Pulmonary artery endothelial cell (primary cell): ENCODE results near the gene SVIL. TPM values are rescaled to one million over a fixed set of nuclear protein-coding genes. Genes with fewer than 3 reads are reported as not detected.
"Not testable (repeated sequence)": the region's sequence is repeated elsewhere in the genome, so short reads cannot be mapped to it uniquely, and the experiment has no call there.

ENCODE experiments used
- DNase-seq: peaks from one replicate; pipeline ENCODE4 v3.0.0-alpha.2; 2011; ENCODE audit warnings: low read depth, low spot score
- total RNA-seq: library from RNA; depleted of rRNA; stranded (reverse); fragments of >200 nt; gene quantifications from 2 replicates; pipeline ENCODE4 v1.2.3, GENCODE V29; 2014

SVIL gene
- total RNA-seq, 1 donor from 2014 or later, result 67.4 TPM

DNA sequence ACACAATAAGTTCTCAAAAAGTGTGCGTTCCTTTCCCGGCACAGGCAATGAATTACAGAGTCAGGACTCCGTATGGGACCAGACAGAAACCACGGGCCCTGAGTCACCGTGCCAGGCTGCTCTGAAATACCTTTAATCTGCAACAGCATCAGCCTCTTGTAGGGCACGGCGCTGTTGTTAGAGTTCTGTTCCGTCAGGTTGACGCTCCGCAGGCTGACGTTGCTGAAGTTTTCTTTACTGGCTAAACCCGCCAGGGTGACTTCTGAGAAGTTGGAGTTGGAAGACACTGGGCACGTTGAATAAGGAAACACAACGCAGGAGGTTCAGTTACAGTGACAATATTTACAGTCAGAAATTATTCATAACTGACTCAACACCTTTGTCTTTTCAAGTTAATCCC is 146.3 kb downstream of the SVIL start:
- DNase-seq, result not testable (repeated sequence)

DNA sequence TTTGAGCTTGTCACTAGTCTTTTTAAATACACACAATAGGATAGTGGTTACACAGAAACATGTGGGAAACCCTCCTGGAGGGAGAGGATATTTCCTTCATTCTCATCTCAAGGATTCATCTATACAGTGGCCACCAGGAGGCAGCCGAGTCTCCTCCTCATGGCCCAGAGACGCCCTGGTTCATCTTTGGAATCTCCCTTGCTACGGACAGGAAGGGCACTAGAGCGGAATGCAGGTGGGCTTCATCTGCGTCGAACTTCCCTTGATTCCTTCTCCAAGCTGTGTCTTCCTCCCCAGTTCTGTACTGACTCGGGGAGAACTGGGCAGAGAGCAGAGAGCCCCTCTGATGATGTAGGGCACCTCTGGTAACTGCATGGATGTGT is 146.9 kb downstream of the SVIL start:
- DNase-seq, result not testable (repeated sequence)

DNA sequence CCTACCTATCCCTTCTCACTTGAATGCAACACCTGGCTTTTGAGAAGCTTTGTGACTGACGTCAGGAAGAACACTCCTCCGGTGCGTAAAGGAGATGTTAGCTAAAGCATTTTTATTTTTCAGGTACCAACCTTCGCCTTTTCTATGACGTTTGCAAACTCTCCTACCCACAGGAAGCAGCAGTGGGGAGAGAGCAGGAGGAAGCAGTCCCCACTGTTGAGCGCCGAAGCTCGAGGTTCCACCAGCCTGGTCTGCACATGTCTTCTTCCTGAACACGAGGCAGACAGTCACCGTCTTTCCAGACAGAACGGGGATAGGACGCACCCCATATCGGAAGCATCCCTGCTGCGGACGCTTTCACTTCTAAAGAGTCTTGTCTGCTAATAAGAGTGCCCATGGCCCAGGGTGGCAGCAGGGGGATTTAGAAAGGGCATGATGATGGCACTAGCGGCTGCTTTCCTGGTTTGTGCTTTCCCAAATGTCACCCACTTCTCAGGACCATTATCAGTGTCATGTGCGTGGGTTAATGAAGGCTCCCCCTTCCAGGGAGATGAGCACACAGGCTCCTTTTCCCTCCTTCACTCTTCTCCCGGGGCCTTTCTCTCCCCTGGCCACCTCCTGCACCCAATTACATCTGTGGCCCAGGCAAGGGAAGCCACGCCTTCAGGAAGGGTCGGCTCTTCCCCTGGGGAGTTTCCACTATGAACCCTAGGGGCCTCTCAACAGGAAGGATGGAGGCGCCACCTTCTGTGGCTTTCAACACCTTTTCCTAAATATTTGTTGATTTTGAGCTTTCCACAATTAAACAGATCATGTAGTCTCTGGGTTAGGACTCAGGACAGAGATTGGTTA is 147.5 kb downstream of the SVIL start:
- not testable (repeated sequence) for DNase-seq

DNA sequence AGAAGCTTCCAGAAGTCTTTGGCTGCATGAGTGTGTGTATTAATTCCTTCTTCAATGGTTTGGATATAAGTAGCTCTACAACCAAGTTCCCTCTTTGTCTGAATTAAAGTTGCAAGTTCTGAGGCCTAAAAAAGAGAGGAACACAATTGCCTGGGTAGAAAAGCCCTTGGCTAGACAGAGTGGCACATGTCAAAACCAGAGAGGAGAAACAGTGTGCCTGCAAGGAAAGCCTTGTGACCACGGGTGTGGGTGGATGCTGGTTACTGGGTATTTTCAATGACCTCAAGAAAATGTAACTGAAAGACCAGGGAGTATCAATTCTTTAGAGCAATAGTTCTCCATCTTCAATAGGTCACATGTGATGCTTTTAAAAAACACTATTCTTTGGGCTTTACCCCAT is 148.3 kb downstream of the SVIL start:
- no peak for DNase-seq

DNA sequence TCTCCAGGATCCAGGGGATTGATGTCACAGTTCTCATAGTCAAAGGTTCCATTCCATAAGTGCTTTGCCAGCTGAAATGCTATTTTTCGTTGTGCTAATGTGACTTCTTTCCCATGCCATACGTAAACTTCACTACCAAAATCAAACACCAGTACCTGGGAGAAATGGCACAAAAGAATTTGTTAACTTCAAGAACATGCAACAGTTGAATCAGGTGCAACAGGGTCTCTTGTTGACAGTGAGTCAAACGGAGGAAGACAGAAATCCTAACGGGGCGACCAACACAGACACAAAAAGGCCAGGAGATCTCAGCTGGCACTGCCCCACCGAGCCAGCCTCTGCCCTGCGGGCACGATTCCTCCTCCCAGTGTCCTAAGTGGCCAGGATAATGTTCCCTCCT is 150.1 kb downstream of the SVIL start:
- DNase-seq, result not testable (repeated sequence)

DNA sequence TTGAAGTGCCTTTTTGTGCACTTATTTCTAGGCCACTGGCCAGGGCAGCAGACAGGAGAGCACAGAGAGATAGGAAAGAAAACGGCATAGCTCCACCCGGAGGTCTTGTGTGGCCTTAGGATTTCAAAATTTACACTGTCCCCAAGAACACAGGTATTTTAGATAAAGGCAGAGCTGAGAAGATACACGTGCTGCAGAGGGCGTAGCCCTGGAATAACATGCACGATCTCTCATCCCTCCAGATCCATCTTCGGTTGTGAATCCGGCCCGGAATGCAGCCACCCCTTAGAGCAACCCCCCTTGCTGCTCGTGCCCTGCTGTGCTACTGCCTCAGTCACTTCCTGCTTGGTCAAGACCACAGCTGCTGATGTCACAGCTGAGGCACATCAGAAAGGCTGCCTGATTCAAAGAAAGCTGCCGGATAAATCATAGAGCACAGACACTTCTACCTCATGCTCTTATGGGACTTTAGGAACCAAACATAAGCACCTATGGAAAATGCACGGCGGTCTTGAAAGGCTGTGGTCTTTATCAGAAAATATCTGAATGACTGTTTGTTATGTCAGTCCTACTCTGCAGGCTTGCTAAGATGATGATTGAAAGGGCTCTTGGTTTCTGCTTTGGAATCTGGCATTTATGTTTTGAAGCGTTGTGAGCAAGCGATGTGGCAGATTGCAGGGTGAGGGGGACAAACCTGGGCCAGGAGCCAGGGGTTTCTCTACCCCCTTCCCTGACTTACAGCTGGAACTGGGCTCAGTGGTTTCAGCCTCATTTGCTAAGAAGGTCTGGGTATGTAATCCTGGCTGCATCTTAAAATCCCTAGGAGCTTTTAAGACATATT is 152.0 kb downstream of the SVIL start:
- no peak for DNase-seq

DNA sequence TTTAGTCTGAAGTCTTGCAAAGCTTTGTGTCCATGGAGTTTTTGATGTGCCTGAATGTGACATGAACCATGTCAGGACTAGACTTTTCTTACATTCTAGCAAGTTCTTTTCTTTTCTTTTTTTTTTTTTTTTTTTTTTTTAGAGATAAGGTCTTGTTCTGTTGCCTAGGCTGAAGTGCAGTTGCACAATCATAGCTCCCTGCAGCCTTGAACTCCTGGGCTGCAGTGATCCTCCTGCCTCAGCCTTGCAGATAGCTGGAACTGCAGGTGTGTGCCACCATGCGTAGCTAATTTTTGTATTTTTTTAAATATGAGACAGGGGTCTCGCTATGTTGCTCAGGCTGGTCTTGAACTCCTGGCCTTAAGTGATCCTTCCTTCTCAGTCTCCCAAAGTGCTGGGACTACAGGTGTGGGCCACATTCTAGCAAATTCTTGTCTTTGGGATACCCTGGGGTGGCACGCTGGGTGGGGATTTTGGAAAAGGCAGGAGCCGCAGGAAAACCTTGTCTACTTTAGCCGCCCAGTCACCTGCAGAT is 152.8 kb downstream of the SVIL start:
- DNase-seq, result no peak

DNA sequence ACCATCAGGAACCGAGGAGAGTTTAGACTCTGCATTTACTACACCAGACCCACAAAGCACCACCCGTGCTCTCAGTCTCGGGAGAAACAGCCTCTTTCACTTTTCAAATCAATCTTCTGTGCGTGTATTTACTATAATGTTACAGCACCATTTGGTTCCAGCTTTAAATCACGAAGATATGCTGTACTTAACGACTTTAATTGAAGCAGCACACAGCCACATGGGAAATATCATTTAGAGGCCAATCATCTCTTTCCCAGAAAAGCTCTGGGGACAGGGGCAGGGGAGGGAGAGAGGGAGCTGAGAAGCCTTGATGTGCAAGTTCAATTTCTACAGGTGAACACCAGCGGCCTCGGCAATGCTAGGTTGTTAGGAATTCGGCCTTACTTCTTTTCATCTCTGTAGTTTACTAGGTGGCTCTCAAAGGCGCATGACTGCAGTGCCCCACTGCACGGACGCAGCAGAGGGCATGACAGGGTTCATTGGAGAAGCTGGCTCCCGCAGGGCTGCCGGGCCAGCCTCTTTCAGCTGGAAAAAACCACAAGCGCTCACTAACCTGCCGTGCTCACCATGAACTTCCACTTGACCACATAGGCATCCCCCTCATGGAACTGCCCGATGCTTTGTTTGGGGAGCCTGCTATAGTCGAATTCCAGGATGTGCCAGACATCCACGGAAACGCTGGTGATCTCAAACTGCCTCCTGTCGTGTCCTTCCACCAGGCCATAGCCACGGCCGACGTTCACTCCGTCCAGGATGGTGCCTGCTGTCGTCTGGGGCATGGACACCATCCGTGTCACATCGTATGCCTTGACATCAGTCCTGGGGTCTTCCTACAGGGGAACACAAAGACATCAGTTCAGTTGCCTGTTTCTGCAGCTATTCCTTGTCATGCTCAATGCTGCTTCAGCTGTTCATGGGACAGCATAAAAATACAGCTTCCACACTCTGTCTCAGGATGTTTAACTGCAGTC is 154.5 kb downstream of the SVIL start:
- DNase-seq, result no peak

DNA sequence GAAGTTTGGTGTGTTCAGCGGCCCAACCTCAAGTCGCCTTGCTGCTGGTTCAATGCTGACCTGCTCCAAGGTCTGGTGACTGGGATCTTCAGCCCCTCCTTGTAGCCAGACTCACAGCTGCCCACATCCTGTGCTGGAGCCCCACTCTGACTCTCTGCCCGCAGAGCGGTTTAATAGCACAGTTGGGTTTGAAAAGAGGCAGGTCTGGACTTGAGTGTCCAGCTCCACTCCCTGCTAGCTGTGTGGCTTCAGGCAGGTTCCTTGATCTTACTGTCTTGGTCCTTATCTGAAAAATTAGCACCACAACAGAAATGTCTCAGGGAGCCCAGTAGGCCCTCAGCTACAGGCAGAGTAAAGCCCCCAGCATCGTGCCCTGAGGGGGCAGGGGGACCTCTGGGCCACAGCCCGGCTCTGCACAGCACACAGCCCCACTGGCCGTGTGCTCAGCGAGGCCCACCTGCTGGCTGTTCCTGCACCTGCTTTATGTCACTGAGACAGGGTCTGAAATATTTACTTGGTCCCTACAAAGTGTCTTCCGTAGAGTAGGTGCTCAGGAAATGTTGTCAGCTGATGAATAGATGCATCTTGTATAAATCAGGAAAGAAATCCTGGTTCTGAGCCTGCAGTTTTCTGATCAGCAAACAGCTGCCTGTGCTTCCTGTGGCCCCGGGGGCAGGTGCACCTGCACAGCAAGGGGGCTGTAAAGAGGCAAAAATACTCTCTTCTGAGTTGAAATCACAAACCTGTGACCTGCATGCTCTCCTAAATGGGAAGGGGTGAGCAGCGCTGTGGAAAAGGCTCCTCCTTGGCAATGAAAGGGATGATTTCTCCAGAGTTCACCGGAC is 155.5 kb downstream of the SVIL start:
- no peak for DNase-seq

DNA sequence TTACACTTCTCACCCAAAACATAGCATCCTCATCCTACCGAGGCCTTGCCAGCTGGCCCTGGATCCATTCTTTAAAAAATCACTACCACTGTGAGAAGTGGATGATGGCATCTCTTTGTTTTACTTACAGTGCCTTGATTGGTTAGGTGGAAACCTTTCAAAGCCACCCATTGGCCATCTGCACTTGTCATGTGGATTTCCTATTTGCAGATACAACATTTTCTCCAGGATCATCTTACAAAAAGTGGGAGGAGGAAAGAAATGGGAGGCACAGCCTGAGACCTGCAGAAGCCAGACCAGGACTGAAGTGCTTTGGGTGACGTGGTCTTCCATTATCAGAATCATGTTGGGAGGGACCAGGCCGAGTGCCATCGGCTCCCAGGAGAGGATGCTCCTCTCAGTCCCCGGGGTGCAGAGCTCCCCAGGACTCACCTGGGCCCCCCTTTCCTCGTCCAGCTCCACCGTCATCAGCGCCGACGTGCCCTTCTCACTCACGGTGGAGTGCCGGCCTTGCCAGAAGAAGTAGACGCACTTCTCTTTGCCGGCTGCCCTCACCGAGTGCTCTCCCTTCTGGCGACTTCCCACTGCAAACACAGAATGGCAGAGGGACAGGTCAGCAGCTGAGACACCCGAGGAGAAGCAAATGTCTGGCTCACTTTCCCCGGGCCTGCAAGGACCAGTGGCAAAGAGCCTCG is 161.2 kb downstream of the SVIL start:
- no peak for DNase-seq

DNA sequence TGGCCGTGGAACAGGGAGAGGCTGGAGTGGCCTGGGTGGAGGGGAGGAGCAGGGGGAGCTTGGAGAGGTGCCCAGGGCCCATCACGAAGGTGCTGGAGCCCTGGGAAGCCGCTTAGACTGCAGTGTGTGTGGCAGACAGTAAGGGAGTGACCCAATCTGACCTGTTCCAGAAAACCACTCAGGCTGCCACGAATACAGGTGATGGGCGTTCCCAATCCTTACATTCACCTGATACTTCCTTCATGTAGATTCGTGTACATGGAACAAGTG is 161.7 kb downstream of the SVIL start:
- no peak for DNase-seq

DNA sequence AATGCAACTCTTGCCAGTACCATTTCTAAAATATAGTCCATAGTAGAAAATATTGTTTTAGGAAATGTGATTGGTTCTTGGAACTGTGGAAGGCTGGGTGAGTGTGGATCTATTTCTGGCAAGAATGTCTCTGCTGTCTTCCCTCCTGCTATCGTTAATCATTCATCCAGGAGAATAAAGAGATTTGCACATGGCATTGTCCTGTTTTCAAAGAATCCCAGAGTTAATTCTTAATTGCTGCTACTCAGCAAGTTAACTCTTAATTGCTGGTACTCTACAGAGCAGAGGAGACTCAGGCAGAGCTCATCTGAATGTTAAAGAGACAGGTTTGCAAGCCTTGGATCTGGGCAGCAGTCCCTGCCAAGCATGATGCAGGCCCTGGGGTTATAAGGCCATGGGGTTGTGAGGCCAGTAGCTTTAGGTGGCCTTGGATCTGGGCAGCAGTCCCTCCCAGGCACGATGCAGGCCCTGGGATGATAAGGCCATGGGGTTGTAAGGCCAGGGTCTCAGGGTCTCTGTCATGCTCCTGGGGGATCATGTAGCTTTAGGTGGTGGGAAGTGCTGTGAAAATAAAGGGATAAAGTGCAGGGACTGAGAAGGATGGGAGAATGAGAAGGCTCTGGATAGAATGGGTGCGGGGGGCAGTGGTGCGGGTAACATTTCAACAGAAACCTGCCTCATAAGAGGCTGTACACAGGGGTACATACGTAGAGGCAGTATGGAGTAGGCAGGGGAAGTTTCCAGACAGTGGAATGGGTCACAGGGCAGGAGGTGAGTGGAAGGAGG is 162.3 kb downstream of the SVIL start:
- DNase-seq, result no peak

DNA sequence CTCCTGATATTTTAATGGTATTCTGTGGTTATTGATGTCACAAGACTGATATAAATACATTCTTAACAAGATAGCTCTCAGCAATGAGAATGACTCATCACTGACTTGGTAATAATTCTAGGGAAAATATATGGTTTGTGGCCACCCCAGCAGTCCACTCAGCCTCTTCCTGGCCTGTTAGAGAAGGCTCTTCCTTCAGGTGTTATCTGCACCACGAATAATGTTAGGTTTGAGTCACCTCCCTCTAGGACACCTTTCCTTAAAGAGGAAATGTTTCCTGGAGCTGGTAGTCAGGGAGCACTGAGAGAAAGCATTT is 163.3 kb downstream of the SVIL start:
- no peak for DNase-seq

DNA sequence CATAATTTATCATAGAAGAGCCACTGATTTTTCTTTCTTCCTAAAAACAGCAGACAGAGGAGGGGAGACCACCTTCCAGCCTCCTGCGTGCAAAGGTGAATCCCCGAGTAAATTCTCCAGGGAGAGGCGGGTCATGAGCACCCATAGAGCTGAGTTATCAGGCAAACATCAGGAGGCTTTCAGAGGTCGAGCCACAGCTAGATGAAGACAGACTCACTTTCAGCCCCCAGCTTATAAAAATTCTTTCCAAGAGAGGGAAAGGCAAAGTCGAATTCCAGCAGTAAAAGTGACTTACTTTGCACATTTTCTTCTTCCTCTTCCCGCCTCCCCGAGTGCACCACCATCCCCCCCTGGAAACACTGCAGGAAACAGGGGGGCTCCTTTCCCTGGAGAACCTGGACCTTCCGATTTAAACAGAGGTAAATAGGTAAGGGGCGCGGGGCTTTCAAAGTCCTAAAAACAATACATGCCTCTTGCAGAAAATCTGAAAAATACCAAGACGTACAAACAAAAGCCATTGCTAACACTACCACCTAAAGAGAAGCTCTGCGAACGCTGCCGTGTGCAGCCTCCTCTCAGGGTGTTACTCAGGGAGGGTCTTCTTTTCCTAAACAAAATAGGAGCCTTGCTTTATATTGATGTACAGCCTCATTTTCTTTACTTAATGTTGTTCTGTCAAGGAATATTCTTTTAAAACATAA is 163.8 kb downstream of the SVIL start:
- no peak for DNase-seq

DNA sequence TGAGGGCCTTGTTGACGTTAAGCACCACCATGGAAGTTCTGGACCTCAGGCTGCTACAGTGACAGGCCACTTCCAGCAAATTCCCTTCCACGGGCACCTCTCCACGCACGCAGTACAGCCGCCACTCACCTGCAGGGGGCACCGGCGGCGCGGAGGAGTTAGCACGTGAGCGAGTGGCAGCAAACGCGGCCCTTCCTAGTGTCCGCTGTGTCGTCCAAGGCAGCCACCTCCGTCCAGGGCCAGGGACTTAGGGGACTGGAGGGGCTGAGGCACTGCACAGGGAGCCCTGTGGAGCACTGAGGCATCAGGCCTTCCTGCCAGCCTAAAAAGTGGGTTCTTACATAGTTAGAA is 164.4 kb downstream of the SVIL start:
- no peak for DNase-seq

DNA sequence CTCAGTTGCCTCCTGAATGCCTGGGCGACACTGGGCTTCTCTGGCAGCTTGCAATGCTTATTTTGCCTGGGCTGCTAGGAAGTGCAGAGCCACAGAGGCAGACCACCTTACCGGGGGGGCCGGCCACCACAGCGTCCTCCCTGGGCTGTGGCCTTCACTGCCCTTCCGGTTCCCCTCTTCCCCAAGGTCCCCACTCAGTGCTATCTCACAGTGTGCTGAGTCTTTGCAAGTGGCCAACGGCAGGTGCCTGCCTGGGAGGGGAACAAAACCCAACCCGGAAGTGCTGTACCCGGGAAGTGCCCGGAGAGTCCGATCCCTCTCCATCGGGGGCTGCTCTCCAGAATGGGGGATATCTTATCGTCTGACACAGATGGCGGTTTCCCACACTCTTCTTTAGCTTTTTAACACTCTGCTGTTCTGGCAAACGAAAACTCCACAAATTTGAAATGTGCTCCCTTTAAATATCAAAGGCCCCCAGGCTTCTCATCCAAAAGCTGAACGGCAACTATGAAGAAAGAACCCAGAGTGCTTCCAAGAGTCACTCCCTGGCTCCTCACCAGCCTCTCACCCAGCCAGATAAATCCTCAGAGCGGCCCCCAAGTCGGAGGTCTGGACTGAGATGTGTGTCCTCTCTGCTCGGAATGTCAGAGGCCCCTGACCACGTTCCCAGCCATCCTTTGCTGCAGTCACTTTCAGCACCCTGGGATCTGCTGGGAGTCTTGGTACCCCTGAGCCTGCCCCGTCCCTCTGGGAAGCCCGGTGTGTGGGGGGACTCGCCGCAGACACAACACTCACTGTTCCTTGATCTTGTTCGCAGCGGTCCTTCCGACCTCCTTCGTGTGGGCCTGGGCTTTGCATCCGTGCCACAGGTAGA is 165.1 kb downstream of the SVIL start:
- DNase-seq, result no peak

DNA sequence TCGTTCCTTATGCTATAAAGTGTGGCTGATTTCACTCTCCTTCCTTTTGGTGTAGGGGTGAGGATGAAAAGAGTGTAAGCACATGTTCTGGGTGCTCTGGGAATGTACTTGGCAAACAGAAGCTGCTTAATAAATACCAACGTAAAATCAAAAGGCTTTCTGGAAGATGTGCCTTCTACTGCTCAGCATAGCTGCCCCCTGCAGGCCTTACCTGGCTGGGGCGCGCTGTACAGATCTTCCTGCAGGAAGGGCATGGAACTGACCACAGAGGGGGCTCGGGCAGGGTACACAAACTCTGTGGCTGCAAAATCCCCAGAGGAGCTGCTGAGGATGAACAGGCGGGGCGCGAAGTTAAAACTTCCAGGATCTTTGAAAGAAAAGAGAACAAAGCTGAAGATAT is 169.4 kb downstream of the SVIL start:
- DNase-seq, result no peak

DNA sequence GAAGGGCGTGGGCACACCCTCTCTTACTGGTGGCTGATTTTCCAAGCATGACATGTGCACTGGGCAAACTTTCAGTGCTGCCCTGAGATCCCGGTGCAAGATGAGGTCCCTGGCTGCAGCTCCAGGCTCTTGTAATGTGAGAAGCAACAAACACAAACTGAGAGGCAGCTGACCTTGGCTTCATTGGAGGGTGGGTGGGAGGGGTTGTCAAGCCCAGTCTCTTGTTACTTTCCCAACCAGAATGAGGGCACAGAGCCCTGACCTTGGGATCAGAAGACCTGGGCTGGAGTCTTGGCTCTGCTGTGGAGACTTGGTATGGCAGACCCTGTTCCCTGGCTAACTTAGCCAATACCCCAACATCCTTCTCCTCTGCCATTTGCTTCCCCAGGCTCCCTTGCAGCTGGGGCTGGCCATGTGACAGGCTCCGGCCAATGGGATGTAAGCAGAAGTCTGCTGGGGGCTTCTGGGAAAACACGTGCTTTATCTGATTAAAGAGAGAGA is 170.1 kb downstream of the SVIL start:
- not testable (repeated sequence) for DNase-seq
